ENCODE measurements around the gene HERC3. TPM values are rescaled to one million over a fixed set of nuclear protein-coding genes. Genes with fewer than 3 reads are reported as not detected.
"Not testable (repeated sequence)": the region's sequence is repeated elsewhere in the genome, so short reads cannot be mapped to it uniquely, and the experiment has no call there.

HERC3 gene
- total RNA-seq, 2 experiments from 2014 or later, result 59.7 to 66.4 TPM

- POLR2A ChIA-PET, result interaction anchor here (1.0 to 3.6 kb wide), 3 partner anchors 9 to 13 kb away, joined by 3 to 11 read pairs (median 4); partner anchors contain the start of gene HERC3
- peaks cover 59% of the 10 kb centered on the region for H3K36me3 Mint-ChIP-seq (ENCODE audit: low read depth)
- no peak for ATAC-seq
Measured at GRCh38 chr4:88600176-88600838, 8.0 kb downstream of the HERC3 start.

GRCh38 chr4:88604978-88605678 is 12.8 kb downstream of the HERC3 start:
- peaks cover 14% of the 10 kb centered on the region for H3K9me3 Mint-ChIP-seq
- H3K4me1 Mint-ChIP-seq (ENCODE audit: low read depth), result peaks cover 61% of the 10 kb centered on the region
- ChIA-PET CTCF (no interaction called here), POLR2A (interaction anchor here (1.3 kb wide), 1 partner anchor 12 kb away, joined by 4 read pairs; no protein-coding TSS in a partner anchor)
- TF ChIP-seq CTCF (IDR thresholded peaks at IDR 0.05), result no peak
- intact Hi-C loops (cut with micrococcal nuclease), result no loop called here
- H3K27ac Mint-ChIP-seq, result peak overlapping the region; percentile 68
- ATAC-seq (no peak), DNase-seq (no peak)
- H3K4me3 Mint-ChIP-seq, result no peak overlapping the region
- H3K27me3 Mint-ChIP-seq, result no peaks in the 10 kb centered on the region
- H3K36me3 Mint-ChIP-seq (ENCODE audit: low read depth), result peaks cover 64% of the 10 kb centered on the region

More at GRCh38 chr4:88600176-88600838, 8.0 kb downstream of the HERC3 start:
- no peak overlapping the region for H3K27ac Mint-ChIP-seq
- no peak overlapping the region for H3K4me3 Mint-ChIP-seq
- no peaks in the 10 kb centered on the region for H3K27me3 Mint-ChIP-seq
- no peak for TF ChIP-seq CTCF (IDR thresholded peaks at IDR 0.05)
- DNase-seq, result no peak
- CTCF ChIA-PET, result interaction anchor here (1.0 to 4.5 kb wide), 3 partner anchors 12 to 61 kb away, joined by 3 to 24 read pairs (median 6); no protein-coding TSS in a partner anchor
- peaks cover 75% of the 10 kb centered on the region for H3K4me1 Mint-ChIP-seq (ENCODE audit: low read depth)
- H3K9me3 Mint-ChIP-seq, result no peaks in the 10 kb centered on the region
- intact Hi-C loops (cut with micrococcal nuclease), result no loop called here

GRCh38 chr4:88605736-88606135 is 13.5 kb downstream of the HERC3 start:
- POLR2A ChIA-PET, result interaction anchor here (1.3 kb wide), 1 partner anchor 12 kb away, joined by 4 read pairs; no protein-coding TSS in a partner anchor
- intact Hi-C loops (cut with micrococcal nuclease), result no loop called here
- peaks cover 17% of the 10 kb centered on the region for H3K9me3 Mint-ChIP-seq
- peaks cover 61% of the 10 kb centered on the region for H3K4me1 Mint-ChIP-seq (ENCODE audit: low read depth)
- no peak for TF ChIP-seq CTCF (IDR thresholded peaks at IDR 0.05)
- H3K27ac Mint-ChIP-seq, result peak overlapping the region; percentile 47
- no peak overlapping the region for H3K4me3 Mint-ChIP-seq
- H3K36me3 Mint-ChIP-seq (ENCODE audit: low read depth), result peaks cover 65% of the 10 kb centered on the region
- no peak for DNase-seq
- no peak for ATAC-seq
- CTCF ChIA-PET, result no interaction called here
- no peaks in the 10 kb centered on the region for H3K27me3 Mint-ChIP-seq

- Mint-ChIP-seq H3K36me3 (ENCODE audit: low read depth) (peaks cover 71% of the 10 kb centered on the region), H3K4me1 (ENCODE audit: low read depth) (peaks cover 64% of the 10 kb centered on the region), H3K27me3 (no peaks in the 10 kb centered on the region), H3K9me3 (peaks cover 17% of the 10 kb centered on the region), H3K4me3 (no peak overlapping the region), H3K27ac (no peak overlapping the region)
- ChIA-PET CTCF (interaction anchor here (1.3 kb wide), 1 partner anchor 13 kb away, joined by 4 read pairs; no protein-coding TSS in a partner anchor), POLR2A (interaction anchor here (1.3 kb wide), 1 partner anchor 13 kb away, joined by 4 read pairs; no protein-coding TSS in a partner anchor)
- no peak for DNase-seq
- TF ChIP-seq CTCF (IDR thresholded peaks at IDR 0.05), result no peak
- ATAC-seq, result no peak
- intact Hi-C loops (cut with micrococcal nuclease), result no loop called here
Measured at GRCh38 chr4:88606832-88607231, 14.6 kb downstream of the HERC3 start.

- Mint-ChIP-seq H3K4me1 (ENCODE audit: low read depth) (peaks cover 77% of the 10 kb centered on the region), H3K36me3 (ENCODE audit: low read depth) (peaks cover 77% of the 10 kb centered on the region), H3K27me3 (no peaks in the 10 kb centered on the region), H3K9me3 (peaks cover 17% of the 10 kb centered on the region), H3K27ac (peak overlapping the region; percentile 87), H3K4me3 (no peak overlapping the region)
- POLR2A ChIA-PET, result no interaction called here
- intact Hi-C loops (cut with micrococcal nuclease), result no loop called here
- CTCF ChIA-PET, result interaction anchor here (1.1 to 5.0 kb wide), 2 partner anchors 10 to 11 kb away, joined by 4 to 24 read pairs; no protein-coding TSS in a partner anchor
- ATAC-seq (no peak), DNase-seq (no peak)
- TF ChIP-seq CTCF (IDR thresholded peaks at IDR 0.05), result no peak
Measured at GRCh38 chr4:88609387-88609786, 17.1 kb downstream of the HERC3 start.

GRCh38 chr4:88609794-88610193 is 17.5 kb downstream of the HERC3 start:
- H3K27me3 Mint-ChIP-seq; ATAC-seq; intact Hi-C loops (cut with micrococcal nuclease); H3K4me3 Mint-ChIP-seq: not testable (repeated sequence)
- DNase-seq, result peak; percentile 63
- CTCF ChIA-PET, result interaction anchor here (5.0 kb wide), 1 partner anchor 10 kb away, joined by 24 read pairs; no protein-coding TSS in a partner anchor
- Mint-ChIP-seq H3K9me3 (peaks cover 17% of the 10 kb centered on the region), H3K4me1 (ENCODE audit: low read depth) (peaks cover 76% of the 10 kb centered on the region), H3K27ac (peak overlapping the region; percentile 87), H3K36me3 (ENCODE audit: low read depth) (peaks cover 74% of the 10 kb centered on the region)
- POLR2A ChIA-PET, result interaction anchor here (1.2 to 4.5 kb wide), 3 partner anchors 10 to 31 kb away, joined by 3 to 23 read pairs (median 11); partner anchors contain the start of gene HERC3
